ENCODE results near the gene SENP8. TPM values are rescaled to one million over a fixed set of nuclear protein-coding genes. Genes with fewer than 3 reads are reported as not detected.

SENP8 gene
- total RNA-seq, 2 donors from 2014 or later: 2.7 to 3.1 TPM

GRCh38 chr15:72110355-72110754 is 7.8 kb upstream of the SENP8 start:
- DNase-seq (no peak), ATAC-seq (no peak)
- intact Hi-C loops (cut with DNase I, micrococcal nuclease): no loop called here

- intact Hi-C loops (cut with DNase I, micrococcal nuclease): no loop called here
- DNase-seq (no peak), ATAC-seq (no peak)
These were observed 6.1 kb upstream of the SENP8 start for GRCh38 chr15:72112116-72112515.

- intact Hi-C loops (cut with DNase I, micrococcal nuclease): no loop called here
- no peak for ATAC-seq
- no peak for DNase-seq
These were observed 5.4 kb upstream of the SENP8 start for GRCh38 chr15:72112805-72113204.

- no peak for DNase-seq
- intact Hi-C loops (cut with DNase I, micrococcal nuclease): no loop called here
- no peak for ATAC-seq
These were observed 4.7 kb upstream of the SENP8 start for GRCh38 chr15:72113347-72114031.

GRCh38 chr15:72116731-72117485 is 1.3 kb upstream of the SENP8 start:
- DNase-seq (peak in 1 of 2 donors; percentile 37), ATAC-seq (peak; percentile 10)
- intact Hi-C loops (cut with DNase I, micrococcal nuclease): no loop called here

- intact Hi-C loops (cut with DNase I, micrococcal nuclease): no loop called here
- DNase-seq: peak; percentile 75 to 81
- peak; percentile 77 for ATAC-seq
These were observed 652 bp upstream of the SENP8 start for GRCh38 chr15:72117486-72118016.

GRCh38 chr15:72124218-72124617 is 6.0 kb downstream of the SENP8 start:
- intact Hi-C loops (cut with DNase I, micrococcal nuclease): no loop called here
- ATAC-seq (no peak), DNase-seq (no peak)

GRCh38 chr15:72127724-72128322 is 9.6 kb downstream of the SENP8 start:
- intact Hi-C loops (cut with DNase I, micrococcal nuclease): no loop called here
- DNase-seq (no peak), ATAC-seq (no peak)

- intact Hi-C loops (cut with DNase I, micrococcal nuclease): no loop called here
- ATAC-seq: no peak
- no peak for DNase-seq
These were observed 10.2 kb downstream of the SENP8 start for GRCh38 chr15:72128359-72128758.

- intact Hi-C loops (cut with DNase I, micrococcal nuclease): no loop called here
- DNase-seq (peak in 1 of 2 donors; percentile 18), ATAC-seq (peak; percentile 90)
These were observed 12.1 kb downstream of the SENP8 start for GRCh38 chr15:72130272-72130671.

GRCh38 chr15:72131922-72132321 is 13.7 kb downstream of the SENP8 start:
- ATAC-seq (no peak), DNase-seq (no peak)
- intact Hi-C loops (cut with DNase I, micrococcal nuclease): no loop called here

GRCh38 chr15:72133211-72133610 is 15.0 kb downstream of the SENP8 start:
- intact Hi-C loops (cut with DNase I, micrococcal nuclease): no loop called here
- no peak for DNase-seq
- no peak for ATAC-seq

- peak; percentile 62 for ATAC-seq
- intact Hi-C loops (cut with DNase I, micrococcal nuclease): no loop called here
- DNase-seq: no peak
These were observed 17.5 kb downstream of the SENP8 start for GRCh38 chr15:72135719-72136118.

GRCh38 chr15:72136170-72137051 is 18.2 kb downstream of the SENP8 start:
- ATAC-seq (peak; percentile 31), DNase-seq (no peak)
- intact Hi-C loops (cut with DNase I, micrococcal nuclease): no loop called here

- ATAC-seq: no peak
- DNase-seq: no peak
- intact Hi-C loops (cut with DNase I, micrococcal nuclease): no loop called here
These were observed 21.5 kb downstream of the SENP8 start for GRCh38 chr15:72139667-72140066.

GRCh38 chr15:72140088-72140487 is 21.9 kb downstream of the SENP8 start:
- ATAC-seq (no peak), DNase-seq (no peak)
- intact Hi-C loops (cut with DNase I, micrococcal nuclease): no loop called here

- ATAC-seq (peak; percentile 96), DNase-seq (no peak)
- intact Hi-C loops (cut with DNase I, micrococcal nuclease): no loop called here
These were observed 23.2 kb downstream of the SENP8 start for GRCh38 chr15:72141171-72142084.

GRCh38 chr15:72146221-72146620 is 28.0 kb downstream of the SENP8 start:
- ATAC-seq (no peak), DNase-seq (no peak)
- intact Hi-C loops (cut with DNase I, micrococcal nuclease): no loop called here
